Measurements from ENCODE around the gene SLC6A16.
"Not testable (repeated sequence)": the region's sequence is repeated elsewhere in the genome, so short reads cannot be mapped to it uniquely, and the experiment has no call there.

Gene SLC6A16

DNA sequence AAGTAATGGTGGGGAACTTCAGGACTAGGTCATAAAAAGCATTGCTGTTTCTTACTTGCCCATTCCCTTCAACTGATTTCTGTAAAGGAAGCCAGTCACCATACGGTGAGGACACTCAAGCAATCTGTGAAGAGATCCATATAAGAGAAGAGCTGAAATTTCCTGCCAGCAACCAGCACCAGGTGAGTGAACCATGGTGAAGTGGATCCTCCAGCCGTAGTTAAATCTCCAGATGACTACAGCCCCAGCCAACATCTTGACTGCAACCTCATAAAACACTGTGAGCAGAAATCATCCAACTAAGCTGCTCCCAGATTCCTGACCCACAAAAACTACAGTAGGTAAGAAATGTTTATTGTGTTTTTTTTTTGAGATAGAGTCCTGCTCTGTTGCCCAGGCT, 3.8 kb upstream of the SLC6A16 start:
- DNase-seq = no peak

DNA sequence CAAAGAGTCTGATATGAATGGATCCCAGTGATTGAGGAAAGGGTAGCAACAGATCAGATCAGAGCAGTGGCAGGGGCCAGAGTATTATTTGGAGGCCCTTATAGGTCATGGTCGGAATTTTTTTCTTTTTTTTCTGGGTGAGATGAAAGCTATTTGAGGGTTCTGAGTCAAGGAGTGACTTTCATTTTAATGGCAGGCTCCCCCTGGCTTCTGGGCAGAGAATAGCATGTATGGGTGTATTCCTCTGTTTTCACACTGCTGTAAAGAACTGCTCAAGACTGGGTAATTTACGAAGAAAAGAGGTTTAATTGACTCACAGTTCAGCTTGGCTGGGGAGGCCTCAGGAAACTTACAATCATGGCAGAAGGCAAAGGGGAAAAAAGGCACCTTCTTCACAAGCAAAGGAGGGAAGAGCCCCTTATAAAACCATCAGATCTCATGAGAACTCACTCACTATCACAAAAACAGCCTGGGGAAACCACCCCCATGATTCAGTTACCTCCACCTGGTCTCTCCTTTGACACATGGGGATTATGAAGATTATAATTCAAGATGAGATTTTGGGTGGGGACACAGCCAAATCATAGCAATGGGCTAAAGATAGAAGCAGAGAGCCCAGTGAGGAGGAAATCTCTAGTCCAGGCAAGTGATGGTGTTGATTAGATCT, 3.0 kb upstream of the SLC6A16 start:
- DNase-seq = no peak

DNA sequence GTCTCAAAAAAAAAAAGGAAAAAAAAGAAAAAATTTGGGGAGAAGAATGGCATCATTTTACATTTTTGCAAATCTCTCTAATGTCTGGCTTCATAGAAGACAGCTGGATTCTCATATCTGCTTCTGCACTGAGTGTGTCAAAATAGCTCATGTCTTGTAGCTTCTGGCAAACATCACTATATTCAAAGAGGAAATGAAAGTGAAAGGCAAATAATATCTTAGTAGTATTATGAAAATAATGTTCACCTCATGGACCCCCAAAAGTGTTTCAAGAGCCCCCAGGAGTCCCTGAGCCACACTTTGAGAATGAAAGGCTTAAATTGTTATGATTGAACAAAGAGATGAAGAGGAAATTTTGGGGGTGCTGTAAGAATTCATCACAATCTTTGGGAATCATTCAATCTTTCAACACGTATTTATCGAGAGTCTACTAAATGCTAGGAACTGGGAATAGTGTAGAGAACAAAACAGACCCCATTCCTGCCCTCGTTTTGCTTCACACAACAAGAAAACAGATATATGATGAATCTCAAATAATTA, 1.2 kb upstream of the SLC6A16 start:
- DNase-seq = no peak

DNA sequence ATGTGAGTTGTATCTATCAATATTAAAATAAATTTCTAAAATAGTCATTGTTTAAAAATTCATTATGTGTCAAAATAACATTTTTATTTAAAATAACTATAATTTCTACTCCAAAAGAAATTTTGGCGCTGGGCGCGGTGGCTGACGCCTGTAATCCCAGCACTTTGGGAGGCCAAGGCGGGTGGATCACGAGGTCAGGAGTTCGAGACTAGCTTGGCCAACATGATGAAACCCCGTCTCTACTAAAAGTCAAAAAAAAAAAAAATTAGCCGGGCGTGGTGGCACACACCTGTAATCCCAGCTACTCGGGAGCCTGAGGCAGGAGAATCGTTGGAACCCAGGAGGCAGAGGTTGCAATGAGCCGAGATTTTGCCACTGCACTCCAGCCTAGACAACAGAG, 765 bp upstream of the SLC6A16 start:
- not testable (repeated sequence) for DNase-seq

DNA sequence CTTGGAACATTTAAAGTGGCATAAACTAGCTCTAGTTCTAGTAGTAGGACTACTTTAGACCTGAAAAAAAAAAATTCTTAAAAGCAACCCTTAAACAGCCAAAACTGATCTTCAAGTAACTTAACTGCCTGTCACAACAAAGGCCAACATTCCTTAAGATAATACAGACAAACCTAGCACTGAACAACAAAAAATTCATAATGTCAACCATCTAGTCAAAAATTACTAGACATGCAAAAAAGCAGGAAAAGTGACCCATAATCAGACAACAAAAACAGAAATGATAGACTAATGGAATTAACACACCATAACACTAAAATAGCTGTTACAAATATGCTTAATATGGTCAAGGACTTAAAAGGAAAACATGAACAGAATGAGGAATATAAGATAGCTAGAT, 6.7 kb downstream of the SLC6A16 start:
- no peak for DNase-seq

DNA sequence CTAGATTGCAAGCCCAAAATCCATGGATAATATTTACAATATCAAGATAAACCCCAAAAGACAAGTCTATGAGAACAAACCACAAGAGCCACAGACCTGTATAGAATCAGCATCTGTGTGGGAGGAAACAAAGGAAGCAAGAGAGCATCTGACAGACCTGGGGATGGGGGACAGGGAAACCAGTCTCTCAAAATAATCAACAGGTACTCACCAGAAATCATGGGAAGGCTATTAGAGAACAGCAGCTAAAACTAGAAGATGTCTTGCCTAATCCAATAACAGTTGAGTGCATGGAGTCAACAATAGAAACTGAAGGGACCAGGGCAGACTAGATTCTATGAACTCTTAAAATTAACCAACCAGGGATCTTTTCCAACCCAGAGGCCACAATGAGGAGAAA, 8.7 kb downstream of the SLC6A16 start:
- DNase-seq = no peak

DNA sequence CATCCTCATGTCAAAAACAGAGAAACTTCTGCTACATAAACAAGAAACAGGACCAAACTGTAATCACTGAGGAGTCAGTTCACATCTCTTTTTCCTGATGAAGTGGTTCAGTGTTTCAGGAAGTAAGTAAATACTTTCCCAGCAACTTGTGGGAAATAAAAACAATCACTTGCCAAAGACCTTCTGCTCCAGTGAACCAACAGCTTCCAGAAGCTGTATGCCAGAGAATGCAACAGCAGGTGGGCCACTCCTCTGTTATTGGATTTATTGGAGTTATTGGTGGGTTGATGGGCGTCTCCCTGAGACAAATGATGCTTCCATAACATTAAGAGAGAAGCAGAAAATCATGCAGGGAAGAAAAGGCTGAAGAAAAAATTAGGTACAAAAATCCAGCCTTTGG, 9.9 kb downstream of the SLC6A16 start:
- DNase-seq = no peak

DNA sequence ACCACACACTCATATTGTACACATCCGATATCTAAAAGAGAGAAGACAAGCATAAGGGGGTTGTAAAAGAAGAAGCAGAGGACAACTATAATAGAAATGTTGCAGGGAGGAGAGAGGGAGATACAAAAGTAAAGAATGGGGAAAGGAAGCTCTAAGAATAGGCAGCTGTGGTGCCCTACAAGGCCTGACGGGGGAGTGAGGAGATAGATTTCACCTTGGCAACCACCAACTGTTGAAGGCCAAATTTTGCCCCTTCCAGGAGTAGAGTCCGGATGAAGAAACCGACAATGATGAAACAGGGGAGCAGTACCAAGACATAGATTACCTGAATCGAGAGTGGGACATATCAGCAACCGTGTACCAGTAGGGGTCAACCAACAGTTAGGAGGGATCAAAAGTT, 15.9 kb downstream of the SLC6A16 start:
- DNase-seq = no peak

DNA sequence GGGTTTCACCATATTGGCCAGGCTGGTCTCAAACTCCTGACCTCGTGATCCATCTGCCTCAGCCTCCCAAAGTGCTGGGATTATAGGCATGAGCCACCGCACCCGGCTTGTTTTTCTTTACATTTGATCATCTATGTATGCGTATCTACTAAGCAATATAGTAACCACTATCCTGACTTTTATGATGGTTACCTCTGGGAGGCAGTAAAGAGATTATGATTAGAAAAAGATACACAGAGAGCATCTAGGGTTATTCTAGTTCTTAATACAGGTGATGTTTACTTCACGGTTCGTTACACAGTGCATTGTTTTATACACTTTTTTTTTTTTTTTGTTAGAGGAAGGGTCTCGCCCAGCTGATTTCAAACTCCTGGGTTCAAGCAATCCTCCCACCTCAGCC, 18.3 kb downstream of the SLC6A16 start:
- not testable (repeated sequence) for DNase-seq

DNA sequence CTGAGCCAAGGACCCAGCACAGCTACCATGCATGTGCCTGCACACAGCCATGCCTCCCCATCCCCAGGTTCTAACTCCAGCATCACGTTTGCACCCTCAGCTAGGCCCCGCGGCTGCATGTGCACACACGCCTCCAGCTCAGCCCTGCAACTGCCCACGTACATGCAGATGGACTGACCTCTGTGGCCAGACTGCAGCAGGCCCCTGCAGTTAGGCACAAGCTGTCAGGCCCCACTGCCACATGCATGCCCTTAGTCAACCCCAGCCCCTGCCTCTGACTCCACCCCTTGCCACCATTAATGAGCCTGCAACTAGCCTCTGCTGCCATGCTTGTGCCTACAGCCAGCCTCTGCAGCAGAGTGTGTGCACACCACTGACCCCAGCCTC, 23.1 kb downstream of the SLC6A16 start:
- DNase-seq = no peak

DNA sequence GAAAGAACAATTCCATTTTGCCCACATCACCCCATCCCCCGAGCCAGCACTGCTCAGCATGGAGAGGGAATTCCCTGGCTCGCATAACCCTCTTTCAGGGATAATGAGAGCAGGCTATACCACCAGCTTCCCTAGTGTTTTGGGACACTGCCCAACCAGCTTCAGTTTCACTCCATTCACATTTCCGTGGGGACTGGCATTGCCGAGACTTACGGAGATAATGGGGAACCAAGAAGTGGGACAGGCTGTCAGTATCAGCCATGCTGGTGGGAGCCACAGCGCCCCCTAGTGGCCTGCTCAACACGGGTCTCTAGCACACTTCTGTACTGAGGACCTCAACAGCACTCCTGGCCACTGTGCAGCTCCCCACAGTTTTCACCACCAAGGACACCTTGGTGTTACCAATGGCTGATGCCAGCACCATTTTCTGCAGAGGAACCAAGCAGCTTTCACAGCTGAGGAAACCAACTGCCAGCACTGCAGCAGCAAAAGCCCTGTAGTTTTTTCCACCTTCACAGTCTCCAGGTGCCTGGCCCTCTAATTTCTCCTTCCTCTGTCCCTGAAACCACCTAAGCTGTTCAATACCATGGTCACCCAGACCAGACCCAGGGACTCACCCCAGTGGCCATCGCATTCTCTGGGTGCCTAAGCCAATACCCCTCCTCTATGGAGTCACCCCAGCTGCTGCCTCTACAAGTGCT, 23.7 kb downstream of the SLC6A16 start:
- peak; percentile 44 for DNase-seq

DNA sequence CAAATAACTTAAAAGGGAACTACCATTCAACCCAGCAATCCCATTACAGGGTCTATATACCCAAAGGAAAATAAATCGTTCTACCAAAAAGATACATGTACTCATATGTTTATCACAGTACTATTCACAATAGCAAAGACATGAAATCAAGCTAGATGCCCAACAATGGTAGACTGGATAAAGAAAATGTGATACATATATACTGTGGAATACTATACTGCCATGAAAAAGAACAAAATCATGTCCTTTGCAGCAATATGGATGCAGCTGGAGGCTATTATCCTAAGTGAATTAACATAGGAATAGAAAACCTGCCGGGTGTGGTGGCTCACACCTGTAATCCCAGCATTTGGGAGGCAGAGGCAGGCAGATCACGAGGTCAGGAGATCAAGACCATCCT, 26.3 kb downstream of the SLC6A16 start:
- DNase-seq = not testable (repeated sequence)

DNA sequence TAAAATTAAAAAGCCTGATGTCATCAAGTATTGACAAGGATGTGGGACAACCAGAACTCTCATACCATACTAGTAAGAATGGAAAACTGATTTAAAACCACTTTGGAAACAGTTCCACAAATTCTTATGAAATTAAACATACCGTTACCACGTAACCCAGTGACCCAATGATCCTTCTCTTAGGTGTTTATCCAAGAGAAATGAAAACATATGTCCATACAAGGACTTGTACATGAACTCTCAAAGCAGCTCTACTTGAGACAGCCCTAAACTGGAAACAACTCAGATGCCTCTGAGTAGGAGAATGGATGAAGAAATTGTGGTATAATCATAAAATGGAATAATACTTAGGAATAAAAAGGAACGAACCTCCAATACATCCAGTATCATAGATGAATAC, 27.6 kb downstream of the SLC6A16 start:
- no peak for DNase-seq

DNA sequence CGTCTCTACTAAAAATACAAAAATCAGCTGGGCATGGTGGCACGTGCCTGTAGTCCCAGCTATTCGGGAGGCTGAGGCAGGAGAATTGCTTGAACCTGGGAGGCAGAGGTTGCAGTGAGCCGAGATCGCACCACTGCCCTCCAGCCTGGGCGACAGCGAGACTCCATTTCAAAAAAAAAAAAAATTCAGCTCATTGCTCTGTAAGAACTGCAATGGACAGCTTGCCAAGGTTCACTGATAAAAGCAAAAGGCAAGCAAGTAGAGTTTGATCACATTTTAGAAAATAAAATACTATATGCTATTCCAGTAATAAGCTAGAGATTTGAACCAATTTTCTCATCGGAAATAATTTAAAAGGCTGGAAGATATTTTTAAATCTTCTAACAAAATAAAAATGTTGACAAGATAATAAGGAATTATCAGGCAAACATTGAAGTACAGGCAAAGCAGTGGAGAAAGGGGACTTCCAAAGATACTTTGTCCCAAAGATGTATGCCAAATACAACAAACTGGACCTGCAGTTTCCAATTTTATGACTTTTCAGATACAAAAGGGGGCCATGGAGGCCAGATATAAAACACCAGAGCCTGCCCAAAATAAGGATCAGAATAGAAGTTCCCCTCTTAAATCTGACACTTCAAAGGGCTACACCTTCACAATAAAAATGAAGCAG, 29.6 kb downstream of the SLC6A16 start:
- no peak for DNase-seq

DNA sequence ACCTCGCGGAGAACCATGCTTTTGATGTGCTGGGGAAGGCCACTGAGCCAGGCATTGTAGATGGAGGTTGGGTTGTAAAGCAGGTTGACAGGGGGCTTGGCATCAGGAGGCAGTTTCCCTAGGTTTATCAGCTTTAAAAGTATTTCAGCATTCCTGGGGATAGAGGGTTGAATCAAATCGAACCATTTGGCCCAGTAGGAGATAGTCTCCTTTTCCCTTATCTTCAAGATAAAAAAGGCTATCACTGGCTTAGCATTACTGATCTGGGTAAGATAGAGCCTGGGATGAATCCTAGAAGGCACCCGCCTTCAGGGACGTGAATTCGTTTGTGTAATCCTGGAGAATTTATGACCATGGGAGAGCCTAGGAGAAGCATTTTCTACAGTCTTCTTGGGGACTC, 30.6 kb downstream of the SLC6A16 start:
- no peak for DNase-seq

DNA sequence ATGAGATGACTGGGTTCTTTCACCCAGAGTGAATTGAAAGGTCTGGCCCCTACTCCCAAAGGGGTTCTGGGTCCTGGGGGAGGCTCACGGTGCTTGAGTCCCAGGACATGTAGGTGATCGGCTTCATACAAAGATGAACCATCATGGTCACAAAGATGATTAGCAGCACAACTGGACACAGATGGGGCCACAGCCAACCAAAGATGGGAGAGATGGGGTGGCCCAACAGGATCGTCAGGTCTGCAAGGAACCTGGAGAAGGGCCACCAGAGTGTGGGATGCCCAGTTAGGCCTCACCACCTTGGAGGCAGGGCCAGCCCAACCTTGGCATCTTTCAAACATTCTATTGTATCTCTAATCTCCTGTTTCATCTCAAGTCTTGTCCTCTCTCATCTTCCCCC, 34.5 kb downstream of the SLC6A16 start:
- no peak for DNase-seq

DNA sequence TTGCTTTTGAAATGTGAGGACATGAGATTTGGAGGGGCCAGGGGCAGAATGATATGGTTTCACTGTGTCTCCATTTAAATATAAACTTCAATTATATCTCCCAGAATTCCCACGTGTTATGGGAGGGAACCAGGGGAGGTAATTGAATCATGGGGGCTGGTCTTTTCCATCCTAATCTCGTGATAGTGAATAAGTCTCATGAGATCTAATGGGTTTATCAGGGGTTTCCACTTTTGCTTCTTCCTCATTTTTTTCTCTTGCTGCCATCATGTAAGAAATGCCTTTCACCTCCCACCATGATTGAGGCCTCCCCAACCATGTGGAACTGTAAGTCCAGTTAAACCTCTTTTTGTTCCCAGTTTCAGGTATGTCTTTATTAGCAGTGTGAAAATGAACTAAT, 35.7 kb downstream of the SLC6A16 start:
- DNase-seq = not testable (repeated sequence)

DNA sequence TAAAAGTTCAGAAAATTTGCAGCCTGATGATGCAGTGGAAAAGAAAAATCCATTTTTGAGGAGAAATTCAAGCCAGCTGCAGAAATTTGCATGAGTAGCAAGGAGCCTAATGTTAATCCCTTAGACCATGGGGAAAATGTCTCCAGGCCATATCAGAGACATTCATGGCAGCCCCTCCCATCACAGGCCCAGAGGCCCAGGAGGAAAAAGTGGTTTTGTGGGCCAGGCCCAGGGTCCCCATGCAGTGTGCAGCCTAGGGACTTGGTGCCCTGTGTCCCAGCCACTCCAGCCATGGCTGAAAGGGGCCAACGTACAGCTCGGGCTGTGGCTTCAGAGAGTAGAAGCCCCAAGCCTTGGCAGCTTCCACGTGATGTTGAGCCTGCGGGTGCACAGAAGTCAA, 36.8 kb downstream of the SLC6A16 start:
- DNase-seq = not testable (repeated sequence)

DNA sequence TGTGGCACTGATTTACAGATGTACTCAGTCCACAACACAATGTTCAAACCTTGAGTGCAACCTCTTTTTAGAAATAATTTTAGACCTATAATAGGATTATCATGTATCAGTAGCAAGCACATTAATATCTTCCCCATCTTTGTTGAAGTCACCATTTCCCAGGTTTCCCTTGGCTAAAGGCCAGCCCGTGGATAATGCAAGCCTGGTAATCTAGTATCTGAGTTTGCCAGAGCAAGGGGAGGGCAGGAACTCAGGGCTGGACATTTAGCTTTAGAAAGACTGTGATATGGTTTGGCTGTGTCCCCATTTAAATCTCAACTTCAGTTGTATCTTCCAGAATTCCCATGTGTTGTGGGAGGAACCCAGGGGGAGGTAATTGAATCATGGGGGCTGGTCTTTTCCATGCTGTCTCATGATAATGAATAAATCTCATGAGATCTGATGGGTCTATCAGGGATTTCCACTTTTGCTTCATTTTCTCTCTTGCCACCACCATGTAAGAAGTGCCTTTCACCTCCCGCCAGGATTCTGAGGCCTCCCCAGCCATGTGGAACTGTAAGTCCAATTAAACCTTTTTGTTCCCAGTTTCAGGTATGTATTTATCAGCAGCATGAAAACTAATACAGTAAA, 37.7 kb downstream of the SLC6A16 start:
- no peak for DNase-seq

DNA sequence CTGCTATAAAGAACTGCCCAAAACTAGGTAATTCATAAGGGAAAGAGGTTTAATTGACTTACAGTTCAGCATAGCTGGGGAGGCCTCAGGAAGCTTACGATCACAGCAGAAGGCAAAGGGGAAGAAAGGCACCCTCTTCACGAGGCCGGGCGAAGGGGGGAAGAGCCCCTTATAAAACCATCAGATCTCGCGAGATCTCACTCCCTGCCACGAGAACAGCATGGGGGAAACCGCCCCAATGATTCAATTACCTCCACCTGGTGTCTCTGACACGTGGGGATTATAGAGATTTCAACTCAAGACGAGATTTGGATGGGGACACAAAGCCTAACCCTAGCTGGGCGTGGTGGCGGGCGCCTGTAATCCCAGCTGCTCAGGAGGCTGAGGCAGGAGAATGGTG, 42.8 kb downstream of the SLC6A16 start:
- DNase-seq = no peak

DNA sequence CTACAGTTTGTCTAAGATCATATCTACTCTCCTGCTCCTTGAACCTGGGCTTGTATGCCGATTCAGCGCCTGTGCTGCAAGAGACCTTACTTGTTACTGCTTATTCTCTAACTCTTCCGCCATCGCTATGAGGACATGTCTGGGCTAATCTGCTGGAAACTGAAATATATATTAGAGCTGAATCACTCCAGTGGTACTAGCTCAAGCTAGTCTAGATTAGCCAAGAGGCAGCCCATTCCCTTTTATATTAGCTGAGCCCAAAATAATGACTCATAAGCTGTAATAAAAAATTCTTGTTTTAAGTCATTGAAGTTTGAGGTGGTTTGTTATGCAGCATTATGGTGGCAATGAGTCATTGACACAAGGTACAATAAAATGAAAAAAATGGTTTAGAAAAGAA, 52.8 kb downstream of the SLC6A16 start:
- DNase-seq = no peak

DNA sequence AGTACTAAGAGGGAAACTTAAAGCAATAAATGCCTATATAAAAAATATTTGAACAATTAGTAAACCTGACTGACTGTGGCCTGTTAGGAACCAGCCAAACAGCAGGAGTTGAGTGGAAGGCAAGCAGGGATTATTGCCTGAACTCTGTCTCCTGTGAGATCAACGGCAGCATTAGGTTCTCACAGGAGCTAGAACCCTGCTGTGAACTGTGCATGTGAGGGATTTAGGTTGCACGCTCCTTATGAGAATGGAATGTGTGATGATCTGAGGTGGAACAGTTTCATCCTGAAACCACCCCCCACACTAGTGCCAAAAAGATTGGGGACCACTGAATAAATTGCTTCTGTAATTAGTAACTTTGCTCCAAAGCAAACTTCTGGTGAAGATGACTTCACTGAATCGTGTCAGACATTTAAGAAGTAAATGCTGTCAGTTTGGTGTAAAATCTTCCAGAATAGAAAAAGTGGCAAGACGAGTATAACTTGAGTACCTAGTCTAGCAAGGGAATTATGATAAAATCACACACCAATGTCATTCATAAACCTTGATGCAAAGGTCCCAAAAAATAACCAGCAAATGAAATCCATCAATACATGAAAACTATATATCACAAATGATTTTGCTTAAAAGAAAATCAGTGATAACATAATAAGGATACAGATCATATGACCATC, 53.8 kb downstream of the SLC6A16 start:
- no peak for DNase-seq

DNA sequence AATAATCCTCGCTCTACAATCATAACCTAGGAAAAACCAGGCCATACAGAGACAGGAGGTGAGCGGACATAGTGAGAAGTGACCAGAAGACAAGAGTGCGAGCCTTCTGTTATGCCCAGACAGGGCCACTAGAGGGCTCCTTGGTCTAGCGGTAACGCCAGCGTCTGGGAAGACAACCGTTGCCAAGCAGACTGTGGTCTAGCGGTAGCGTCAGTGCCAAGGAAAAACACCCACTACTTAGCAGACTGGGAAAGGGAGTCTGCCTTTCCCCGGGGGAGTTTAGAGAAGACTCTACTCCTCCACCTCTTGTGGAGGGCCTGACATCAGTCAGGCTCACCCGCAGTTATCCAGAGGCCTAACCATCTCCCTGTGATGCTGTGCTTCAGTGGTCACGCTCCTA, 58.6 kb downstream of the SLC6A16 start:
- DNase-seq = not testable (repeated sequence)
